Panc1 (cell line): ENCODE measurements around the gene APOL4. TPM values are rescaled to one million over a fixed set of nuclear protein-coding genes. Genes with fewer than 3 reads are reported as not detected.

ENCODE experiments used
- ATAC-seq: fragments of 200-7000 bp; cut with Tn5 transposase; 2 replicates; pipeline ENCODE4 v1.9.1; 2020; ENCODE audit warnings: mild to moderate bottlenecking, moderate library complexity
- BruUV-seq: library from RNA; stranded (reverse); fragments of 400-500 nt; replicated peaks from 2 replicates; lab custom pipeline; 2021; lab: Mats Ljungman, UMichigan
- CTCF ChIA-PET: fragments of 300-600 bp; sonication (Branson Sonifier 250); formaldehyde crosslinking; loops from one replicate; lab custom pipeline; 2022; ENCODE audit warnings: antibody characterized with exemption; lab: Charles Lee
- POLR2A ChIA-PET: fragments of 300-600 bp; sonication (Branson Sonifier 250); formaldehyde crosslinking; loops from one replicate; lab custom pipeline; 2022; ENCODE audit warnings: antibody characterized with exemption; lab: Charles Lee
- DNase-seq: peaks from one replicate; pipeline ENCODE4 v3.0.0-alpha.2; 2010; ENCODE audit warnings: low read depth, low spot score
- H3K27ac ChIP-seq: 2 replicates; pipeline ENCODE4 v1.5.1; 2011; ENCODE audit warnings: mild to moderate bottlenecking, low read length, inconsistent platforms
- H3K27me3 ChIP-seq: fragments of 200-500 bp; sonication (Bioruptor generic); 2 replicates; pipeline ENCODE4 v1.6.0; 2014; ENCODE audit warnings: low read length, inconsistent platforms; ENCODE audit not compliant: control insufficient read depth, insufficient read depth
- H3K36me3 ChIP-seq: fragments of 200-500 bp; sonication (Bioruptor generic); 2 replicates; pipeline ENCODE4 v1.5.1; 2014; ENCODE audit warnings: inconsistent platforms, mild to moderate bottlenecking, low read length, moderate library complexity; ENCODE audit not compliant: control insufficient read depth, insufficient read depth
- H3K4me1 ChIP-seq: 2 replicates; pipeline ENCODE4 v1.5.1; 2011; ENCODE audit warnings: inconsistent platforms, mild to moderate bottlenecking, low read length, moderate library complexity; ENCODE audit not compliant: control insufficient read depth, insufficient read depth
- H3K4me3 ChIP-seq, 2 experiments: 2 replicates each; pipeline ENCODE4 v1.5.1; 2011 to 2012; ENCODE audit warnings: low read depth in 2 of 2, low read length in 2 of 2, mild to moderate bottlenecking in 2 of 2, inconsistent platforms in 1 of 2, moderate library complexity in 1 of 2
- H3K9me3 ChIP-seq: fragments of 200-500 bp; sonication (Bioruptor generic); 2 replicates; pipeline ENCODE4 v1.5.1; 2014; ENCODE audit warnings: low read depth, mild to moderate bottlenecking, inconsistent platforms, low read length, moderate library complexity; ENCODE audit not compliant: control insufficient read depth, insufficient read depth
- CTCF ChIP-seq: fragments of 450-650 bp; IDR thresholded peaks from 2 replicates; pipeline ENCODE4 v1.5.1; 2017; ENCODE audit warnings: mild to moderate bottlenecking
- POLR2AphosphoS5 ChIP-seq: IDR thresholded peaks from 2 replicates; pipeline ENCODE4 v1.6.1; 2012; ENCODE audit warnings: mild to moderate bottlenecking, low read depth, low read length, moderate library complexity
- REST ChIP-seq, 2 experiments: IDR thresholded peaks; 2 replicates each; pipeline ENCODE4 v1.6.1; 2011 to 2012; ENCODE audit warnings: low read depth in 2 of 2, control low read depth in 1 of 2, low read length in 1 of 2, mild to moderate bottlenecking in 1 of 2, moderate library complexity in 1 of 2; ENCODE audit not compliant: insufficient read depth in 1 of 2
- SIN3A ChIP-seq: IDR thresholded peaks from 2 replicates; pipeline ENCODE4 v1.6.1; 2012; ENCODE audit warnings: low read depth, mild to moderate bottlenecking, low read length, moderate library complexity, borderline replicate concordance; ENCODE audit not compliant: insufficient read depth
- TCF7L2 ChIP-seq: IDR thresholded peaks from 2 replicates; pipeline ENCODE4 v1.6.1; 2011; ENCODE audit warnings: mild to moderate bottlenecking, low read depth, low read length, inconsistent platforms
- in situ Hi-C: cut with HindIII; loops from 2 replicates; pipeline ENCODE4 v1.10.0; 2016; ENCODE audit warnings: low sequenced_read_pairs, low pct_unique_long_range_greater_than_20kb
- intact Hi-C: fragments of 100-400 bp; cut with micrococcal nuclease; formaldehyde crosslinking; loops from one replicate; pipeline ENCODE4 v1.10.0; 2022; ENCODE audit not compliant: unreplicated experiment
- total RNA-seq: library from RNA; stranded (reverse); gene quantifications from one replicate; pipeline ENCODE4 v1.2.1, GENCODE V29; 2021; ENCODE audit not compliant: unreplicated experiment

The APOL4 gene
- total RNA-seq, 1 experiment from 2014 or later = not detected

- CTCF ChIA-PET = interaction anchor here (0.6 kb wide), 1 partner anchor 12 kb away, joined by 4 read pairs; no protein-coding TSS in a partner anchor
- no peak for TF ChIP-seq POLR2AphosphoS5
- no peak for TF ChIP-seq SIN3A
- no peak for TF ChIP-seq REST (IDR thresholded peaks at IDR 0.05; ENCODE audit: insufficient read depth in 1 of 2, low read depth in 2 of 2, low read length in 1 of 2)
- no peak for TF ChIP-seq CTCF
- TF ChIP-seq TCF7L2 = no peak
- Histone ChIP-seq H3K27me3 (no peaks in the 10 kb centered on the region), H3K36me3 (no peaks in the 10 kb centered on the region), H3K27ac (no peak overlapping the region), H3K4me3 (no peak overlapping the region), H3K4me1 (no peaks in the 10 kb centered on the region), H3K9me3 (no peaks in the 10 kb centered on the region)
- intact Hi-C loops = no loop called here
- BruUV-seq = no TSS peak
- in situ Hi-C loops = no loop called here
- POLR2A ChIA-PET = no interaction called here
- ATAC-seq (no peak), DNase-seq (no peak)
Observed at GRCh38 chr22:36143066-36143815, 58.4 kb downstream of the APOL4 start.

GRCh38 chr22:36141481-36141880 lies 60.1 kb downstream of the APOL4 start:
- in situ Hi-C loops (no loop called here), intact Hi-C loops (no loop called here)
- H3K4me1 ChIP-seq = no peaks in the 10 kb centered on the region
- H3K27me3 ChIP-seq = no peaks in the 10 kb centered on the region
- H3K4me3 ChIP-seq = no peak overlapping the region
- TF ChIP-seq SIN3A = no peak
- no TSS peak for BruUV-seq
- ChIA-PET CTCF (interaction anchor here (1.2 kb wide), 1 partner anchor 37 kb away, joined by 4 read pairs; no protein-coding TSS in a partner anchor), POLR2A (no interaction called here)
- ATAC-seq (no peak), DNase-seq (no peak)
- no peaks in the 10 kb centered on the region for H3K9me3 ChIP-seq
- no peak overlapping the region for H3K27ac ChIP-seq
- no peaks in the 10 kb centered on the region for H3K36me3 ChIP-seq

Other genes with a start within 250 kb of the APOL4 start
- gene RBFOX2, start 173.0 kb downstream of the APOL4 start, total RNA-seq = 81.1 TPM
- 3.2 TPM for gene APOL3, start 41.1 kb downstream of the APOL4 start, total RNA-seq
- gene APOL2, start 37.7 kb upstream of the APOL4 start, total RNA-seq = 34.4 TPM
- gene APOL1, start 51.3 kb upstream of the APOL4 start, total RNA-seq = 16.0 TPM
- gene MYH9, start 186.2 kb upstream of the APOL4 start, total RNA-seq = 788 TPM